Neural progenitor cell (in vitro differentiated cells): ENCODE data around the gene CD151.

Experiments
- CTCF ChIP-seq: fragments of 200-600 bp; sonication (generic); IDR thresholded peaks from 2 replicates; pipeline ENCODE4 v1.5.1; 2017; ENCODE audit warnings: antibody characterized with exemption, mild to moderate bottlenecking
- EZH2phosphoT487 ChIP-seq: fragments of 200-600 bp; sonication (generic); IDR thresholded peaks from 2 replicates; pipeline ENCODE4 v1.6.1; 2017; ENCODE audit warnings: antibody characterized with exemption

DNA sequence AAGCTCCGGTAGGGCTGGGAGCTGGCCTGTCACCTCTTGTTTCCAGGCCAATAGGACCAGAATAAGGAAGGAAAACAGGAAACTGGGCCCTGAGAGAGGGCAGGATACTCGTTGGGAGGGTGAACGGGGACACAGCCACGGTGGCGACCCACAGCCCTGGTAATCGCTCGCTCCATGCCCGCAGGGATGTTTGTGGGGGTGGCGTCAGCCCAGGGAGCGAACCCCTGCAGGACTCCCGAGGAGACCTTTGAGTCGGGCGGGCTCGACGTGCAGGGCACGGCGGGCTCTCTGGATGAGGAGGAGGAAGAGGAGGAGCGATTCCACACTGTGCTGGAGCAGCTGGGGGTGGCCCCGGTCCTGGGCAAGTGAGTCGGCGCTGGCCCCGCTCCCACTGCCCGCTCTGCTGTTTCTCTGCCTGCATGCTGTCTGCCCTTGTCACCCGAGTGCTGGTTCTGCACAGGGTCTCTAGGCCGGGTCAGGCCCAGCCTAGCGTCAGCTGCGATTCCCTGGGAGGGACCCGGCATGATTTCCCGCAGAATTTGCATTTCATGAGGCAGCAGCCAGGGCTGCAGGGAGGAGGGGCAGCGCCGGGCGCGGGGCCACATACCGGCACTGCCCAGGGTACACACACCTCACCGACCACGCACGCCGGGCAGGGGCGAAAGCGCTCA is 3.4 kb upstream of the CD151 start:
- TF ChIP-seq CTCF (no peak), EZH2phosphoT487 (no peak)
